Smooth muscle cell (in vitro differentiated cells): ENCODE results near the gene SHTN1. TPM values are rescaled to one million over a fixed set of nuclear protein-coding genes. Genes with fewer than 3 reads are reported as not detected.

Experiments
- DNase-seq: peaks from one replicate; lab custom pipeline; 2025; ENCODE audit not compliant: unreplicated experiment; lab: John Stamatoyannopoulos, UW
- H2AFZ ChIP-seq: fragments of 200-600 bp; sonication (generic); 2 replicates; pipeline ENCODE4 v1.6.0; 2016; ENCODE audit warnings: antibody characterized with exemption, low read depth, mild to moderate bottlenecking
- H3F3A ChIP-seq: fragments of 200-600 bp; sonication (generic); 2 replicates; pipeline ENCODE4 v1.6.0; 2017; ENCODE audit warnings: antibody characterized with exemption, low read depth
- H3K27ac ChIP-seq: fragments of 200-600 bp; sonication (generic); 2 replicates; pipeline ENCODE4 v1.5.1; 2016; ENCODE audit warnings: low read depth, mild to moderate bottlenecking
- H3K27me3 ChIP-seq: fragments of 200-600 bp; sonication (generic); 2 replicates; pipeline ENCODE4 v1.6.1; 2016; ENCODE audit warnings: low read depth, mild to moderate bottlenecking
- H3K36me3 ChIP-seq: fragments of 200-600 bp; sonication (generic); 2 replicates; pipeline ENCODE4 v1.5.1; 2016; ENCODE audit warnings: low read depth
- H3K4me1 ChIP-seq: fragments of 200-600 bp; sonication (generic); 2 replicates; pipeline ENCODE4 v1.5.1; 2016; ENCODE audit warnings: low read depth
- H3K4me2 ChIP-seq: fragments of 200-600 bp; sonication (generic); 2 replicates; pipeline ENCODE4 v1.6.0; 2016; ENCODE audit warnings: mild to moderate bottlenecking
- H3K4me3 ChIP-seq: fragments of 200-600 bp; sonication (generic); 2 replicates; pipeline ENCODE4 v1.5.1; 2016; ENCODE audit warnings: mild to moderate bottlenecking
- H3K79me2 ChIP-seq: fragments of 200-600 bp; sonication (generic); 2 replicates; pipeline ENCODE4 v1.6.0; 2016; ENCODE audit warnings: low read depth, mild to moderate bottlenecking
- H3K9ac ChIP-seq: fragments of 200-600 bp; sonication (generic); 2 replicates; pipeline ENCODE4 v1.6.0; 2016; ENCODE audit warnings: low read depth
- H3K9me3 ChIP-seq: fragments of 200-600 bp; sonication (generic); replicated peaks from 2 replicates; pipeline ENCODE4 v1.5.1; 2016; ENCODE audit warnings: low read depth
- H4K20me1 ChIP-seq: fragments of 200-600 bp; sonication (generic); 2 replicates; pipeline ENCODE4 v1.6.0; 2016; ENCODE audit warnings: low read depth
- WGBS: methylation state at CpG from one replicate; pipeline ENCODE4 v1.1.7; 2016; ENCODE audit warnings: low lambda C conversion rate; 5-methylcytosine and 5-hydroxymethylcytosine counted together
- polyA plus RNA-seq: library from polyadenylated mRNA; unstranded; fragments of >200 nt; fragmentation: Nextera tagmentation; extraction: Ambion mirVana; gene quantifications from 2 replicates; pipeline ENCODE4 v1.2.1, GENCODE V29; 2016
- total RNA-seq: library from RNA; depleted of rRNA; stranded (reverse); fragments of >200 nt; gene quantifications from 2 replicates; pipeline ENCODE4 v1.2.3, GENCODE V29; 2014
- TF ChIP-seq, protein P1 (sequence below): fragments of 200-600 bp; sonication (generic); IDR thresholded peaks from 2 replicates; pipeline ENCODE4 v1.5.1; 2017; ENCODE audit warnings: borderline replicate concordance, mild to moderate bottlenecking, antibody characterized with exemption; ENCODE audit not compliant: insufficient read depth, poor library complexity, severe bottlenecking

SHTN1 gene
- total and polyA plus RNA-seq, 2 experiments from 2014 or later: 1.3 to 39.2 TPM

- no peaks in the 10 kb centered on the region for H3K27me3 ChIP-seq
- TF ChIP-seq, protein P1, sequence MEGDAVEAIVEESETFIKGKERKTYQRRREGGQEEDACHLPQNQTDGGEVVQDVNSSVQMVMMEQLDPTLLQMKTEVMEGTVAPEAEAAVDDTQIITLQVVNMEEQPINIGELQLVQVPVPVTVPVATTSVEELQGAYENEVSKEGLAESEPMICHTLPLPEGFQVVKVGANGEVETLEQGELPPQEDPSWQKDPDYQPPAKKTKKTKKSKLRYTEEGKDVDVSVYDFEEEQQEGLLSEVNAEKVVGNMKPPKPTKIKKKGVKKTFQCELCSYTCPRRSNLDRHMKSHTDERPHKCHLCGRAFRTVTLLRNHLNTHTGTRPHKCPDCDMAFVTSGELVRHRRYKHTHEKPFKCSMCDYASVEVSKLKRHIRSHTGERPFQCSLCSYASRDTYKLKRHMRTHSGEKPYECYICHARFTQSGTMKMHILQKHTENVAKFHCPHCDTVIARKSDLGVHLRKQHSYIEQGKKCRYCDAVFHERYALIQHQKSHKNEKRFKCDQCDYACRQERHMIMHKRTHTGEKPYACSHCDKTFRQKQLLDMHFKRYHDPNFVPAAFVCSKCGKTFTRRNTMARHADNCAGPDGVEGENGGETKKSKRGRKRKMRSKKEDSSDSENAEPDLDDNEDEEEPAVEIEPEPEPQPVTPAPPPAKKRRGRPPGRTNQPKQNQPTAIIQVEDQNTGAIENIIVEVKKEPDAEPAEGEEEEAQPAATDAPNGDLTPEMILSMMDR: no peak
These were observed 16.7 kb downstream of the SHTN1 start for GRCh38 chr10:116988311-116988710.

DNA sequence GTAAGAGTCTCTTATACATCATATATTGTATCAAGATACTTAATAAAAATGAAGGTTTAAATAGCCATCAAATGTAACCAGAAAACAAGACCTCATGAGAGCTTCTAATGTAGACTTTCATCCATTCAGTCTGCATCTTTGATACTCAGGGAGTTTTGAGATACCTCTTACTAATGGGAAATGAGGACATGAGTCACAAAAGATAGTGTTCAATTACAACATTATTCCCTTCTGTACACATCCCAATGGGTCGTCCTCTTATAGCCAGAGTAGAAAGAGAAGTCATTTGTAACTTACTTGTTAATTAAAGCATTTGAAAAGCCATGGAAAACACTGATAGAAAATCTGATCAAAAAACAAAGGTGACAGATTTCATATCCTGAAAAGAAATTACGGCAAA is 19.4 kb downstream of the SHTN1 start:
- TF ChIP-seq, protein P1: no peak
- H3K9ac ChIP-seq: no peak overlapping the region
- no peak for DNase-seq
- peaks cover 3% of the 10 kb centered on the region for H3K79me2 ChIP-seq
- H3K4me2 ChIP-seq: no peak overlapping the region
- no peaks in the 10 kb centered on the region for H3K36me3 ChIP-seq
- H3K4me1 ChIP-seq: peaks cover 14% of the 10 kb centered on the region
- H4K20me1 ChIP-seq: no peaks in the 10 kb centered on the region
- H3K27ac ChIP-seq: no peak overlapping the region
- WGBS: 90% methylated on average over 2 of the region's 2 CpGs
- H3K9me3 ChIP-seq: no peaks in the 10 kb centered on the region
- no peak overlapping the region for H2AFZ ChIP-seq
- no peak overlapping the region for H3K4me3 ChIP-seq
- no peaks in the 10 kb centered on the region for H3F3A ChIP-seq
- H3K27me3 ChIP-seq: no peaks in the 10 kb centered on the region

More at GRCh38 chr10:116988311-116988710, 16.7 kb downstream of the SHTN1 start:
- Histone ChIP-seq H3K4me3 (no peak overlapping the region), H2AFZ (no peak overlapping the region), H3K9ac (no peak overlapping the region), H3K4me1 (peaks cover 15% of the 10 kb centered on the region), H3K9me3 (no peaks in the 10 kb centered on the region), H3K4me2 (no peak overlapping the region), H4K20me1 (no peaks in the 10 kb centered on the region), H3K36me3 (no peaks in the 10 kb centered on the region), H3K79me2 (peaks cover 5% of the 10 kb centered on the region), H3K27ac (no peak overlapping the region), H3F3A (no peaks in the 10 kb centered on the region)
- DNase-seq: no peak

DNA sequence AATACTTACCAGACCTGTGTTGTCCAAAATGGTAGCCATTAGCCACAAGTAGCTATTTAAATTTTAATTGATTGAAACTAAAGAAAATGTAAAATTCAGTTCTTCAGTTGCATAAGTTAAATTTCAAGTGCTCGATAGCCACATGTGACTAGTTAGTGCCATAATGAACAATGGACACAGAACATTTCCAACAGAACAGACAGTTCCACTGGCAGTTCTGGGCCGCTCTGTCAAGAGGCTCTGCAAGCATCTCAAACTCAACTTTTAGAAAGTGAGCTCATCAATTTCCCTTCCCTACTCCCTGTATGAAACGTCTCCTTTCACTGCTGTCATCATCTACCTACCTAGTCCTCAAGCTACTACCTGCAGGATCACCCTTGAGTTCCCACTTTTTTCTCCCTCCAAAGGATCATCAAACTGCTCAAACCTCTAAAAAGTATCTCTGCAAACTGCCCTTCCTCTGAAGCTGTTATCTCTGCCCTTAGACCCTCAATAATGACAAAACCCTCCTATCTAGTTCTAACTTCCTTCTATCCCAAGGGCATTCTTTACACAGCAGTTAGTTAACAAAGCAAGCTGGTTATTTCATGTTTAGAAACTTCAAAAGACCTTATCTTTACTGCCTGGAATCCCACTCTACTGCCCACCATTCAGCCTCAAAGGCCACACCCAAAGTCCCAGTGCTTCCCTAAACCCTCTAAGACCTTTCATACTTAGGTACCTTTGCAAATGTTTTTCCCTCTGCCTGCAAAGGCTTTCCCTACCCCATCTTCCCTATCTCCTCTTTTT is 20.6 kb downstream of the SHTN1 start:
- Histone ChIP-seq H3K4me1 (peaks cover 2% of the 10 kb centered on the region), H3K9me3 (no peaks in the 10 kb centered on the region), H3K36me3 (no peaks in the 10 kb centered on the region), H4K20me1 (no peaks in the 10 kb centered on the region), H3K4me3 (no peak overlapping the region), H3K79me2 (peaks cover 3% of the 10 kb centered on the region), H3K4me2 (no peak overlapping the region), H2AFZ (no peak overlapping the region), H3K27me3 (no peaks in the 10 kb centered on the region), H3F3A (no peaks in the 10 kb centered on the region), H3K27ac (no peak overlapping the region), H3K9ac (no peak overlapping the region)
- WGBS: 76% methylated on average over 3 of the region's 3 CpGs
- TF ChIP-seq, protein P1: no peak
- DNase-seq: no peak

GRCh38 chr10:116980041-116980440 is 24.9 kb downstream of the SHTN1 start:
- DNase-seq: no peak
- H3K79me2 ChIP-seq: peaks cover 3% of the 10 kb centered on the region
- TF ChIP-seq, protein P1: no peak
- WGBS: 86% methylated on average over 3 of the region's 3 CpGs
- no peak overlapping the region for H2AFZ ChIP-seq
- H3F3A ChIP-seq: peaks cover 2% of the 10 kb centered on the region
- no peak overlapping the region for H3K4me2 ChIP-seq
- no peaks in the 10 kb centered on the region for H3K27me3 ChIP-seq
- H3K36me3 ChIP-seq: no peaks in the 10 kb centered on the region
- no peak overlapping the region for H3K4me3 ChIP-seq
- no peak overlapping the region for H3K9ac ChIP-seq
- H4K20me1 ChIP-seq: no peaks in the 10 kb centered on the region
- H3K9me3 ChIP-seq: no peaks in the 10 kb centered on the region
- no peak overlapping the region for H3K27ac ChIP-seq
- peaks cover 10% of the 10 kb centered on the region for H3K4me1 ChIP-seq
